Thymus (tissue), 11 donors: ENCODE data around the gene TRIM14. TPM values are rescaled to one million over a fixed set of nuclear protein-coding genes. Genes with fewer than 3 reads are reported as not detected.
A peak's percentile ranks its signal among the peaks of the same experiment; 100 is the strongest.

Source experiments
- DNase-seq, 9 donors: peaks; one replicate each; pipeline ENCODE4 v3.0.0-alpha.2; 2013; ENCODE audit warnings: low spot score in 9 of 9, low read depth in 6 of 9, missing footprints in 1 of 9
- H3K27ac ChIP-seq, 2 donors: one replicate each; pipeline ENCODE4 v1.5.1; 2013; ENCODE audit warnings: control low read depth in 1 of 2, low read depth in 1 of 2, low read length in 1 of 2, mild to moderate bottlenecking in 1 of 2, moderate library complexity in 1 of 2
- H3K27me3 ChIP-seq, 2 donors: one replicate each; pipeline ENCODE4 v1.5.1; 2013; ENCODE audit warnings: low read length in 1 of 2; ENCODE audit not compliant: control insufficient read depth in 2 of 2, insufficient read depth in 1 of 2
- H3K36me3 ChIP-seq, 2 donors: one replicate each; pipeline ENCODE4 v1.5.1; 2013; ENCODE audit warnings: low read length in 1 of 2, mild to moderate bottlenecking in 1 of 2, moderate library complexity in 1 of 2; ENCODE audit not compliant: control insufficient read depth in 2 of 2, insufficient read depth in 2 of 2
- H3K4me1 ChIP-seq, 2 donors: one replicate each; pipeline ENCODE4 v1.5.1; 2013; ENCODE audit warnings: low read length in 2 of 2; ENCODE audit not compliant: control insufficient read depth in 2 of 2, insufficient read depth in 2 of 2
- H3K4me3 ChIP-seq, 2 donors: one replicate each; pipeline ENCODE4 v1.5.1; 2013; ENCODE audit warnings: low read length in 2 of 2, control low read depth in 1 of 2, mild to moderate bottlenecking in 1 of 2
- H3K9me3 ChIP-seq, 2 donors: one replicate each; pipeline ENCODE4 v1.5.1; 2013; ENCODE audit warnings: low read length in 1 of 2, mild to moderate bottlenecking in 1 of 2; ENCODE audit not compliant: control insufficient read depth in 2 of 2, insufficient read depth in 1 of 2
- WGBS: extraction: QIAGEN DNeasy Blood & Tissue Kit; methylation state at CpG from one replicate; pipeline ENCODE4 v1.1.7; 2013; 5-methylcytosine and 5-hydroxymethylcytosine counted together
- polyA plus RNA-seq: library from polyadenylated mRNA; stranded (reverse); fragments of 200-250 nt; gene quantifications from one replicate; pipeline ENCODE4 v1.2.3, GENCODE V29; 2013
- total RNA-seq: library from RNA; stranded (reverse); fragments of 120-200 nt; gene quantifications from one replicate; pipeline ENCODE4 v1.2.4, GENCODE V29; 2013
- donor health status: healthy.

The TRIM14 gene
- total and polyA plus RNA-seq, 2 donors, result 12.7 to 16.4 TPM

GRCh38 chr9:98045234-98046179 lies 73.5 kb downstream of the TRIM14 start:
- Histone ChIP-seq H3K27ac (no peak overlapping the region), H3K27me3 (no peaks in the 10 kb centered on the region), H3K9me3 (no peaks in the 10 kb centered on the region), H3K4me1 (peaks cover 0 to 6% of the 10 kb centered on the region in 2 donors), H3K4me3 (peak overlapping the region in 1 of 2 donors; percentile 17), H3K36me3 (peaks cover 0 to 2% of the 10 kb centered on the region in 2 donors)
- DNase-seq, result peak in 6 of 9 donors; percentile 19 to 74 (median 42)
- 54% methylated on average over 6 of the region's 6 CpGs for WGBS

GRCh38 chr9:98043915-98044314 lies 75.1 kb downstream of the TRIM14 start:
- no peak overlapping the region for H3K27ac ChIP-seq
- DNase-seq, result no peak
- no peaks in the 10 kb centered on the region for H3K27me3 ChIP-seq
- WGBS, result 76% methylated on average over 5 of the region's 5 CpGs
- H3K4me1 ChIP-seq, result peaks cover 0 to 6% of the 10 kb centered on the region in 2 donors
- no peak overlapping the region for H3K4me3 ChIP-seq
- H3K9me3 ChIP-seq, result no peaks in the 10 kb centered on the region
- H3K36me3 ChIP-seq, result peaks cover 0 to 2% of the 10 kb centered on the region in 2 donors

- no peak overlapping the region for H3K4me3 ChIP-seq
- WGBS, result 96% methylated on average over 6 of the region's 6 CpGs
- DNase-seq, result no peak
- H3K27me3 ChIP-seq, result no peaks in the 10 kb centered on the region
- no peaks in the 10 kb centered on the region for H3K36me3 ChIP-seq
- H3K4me1 ChIP-seq, result no peaks in the 10 kb centered on the region
- H3K27ac ChIP-seq, result no peak overlapping the region
- no peaks in the 10 kb centered on the region for H3K9me3 ChIP-seq
These were observed 78.8 kb downstream of the TRIM14 start for GRCh38 chr9:98040212-98040611.

- 95% methylated on average over 10 of the region's 10 CpGs for WGBS
- no peak for DNase-seq
- Histone ChIP-seq H3K4me3 (no peak overlapping the region), H3K27me3 (no peaks in the 10 kb centered on the region), H3K4me1 (peaks cover 0 to under 1% of the 10 kb centered on the region in 2 donors), H3K27ac (no peak overlapping the region), H3K36me3 (no peaks in the 10 kb centered on the region), H3K9me3 (no peaks in the 10 kb centered on the region)
These were observed 79.4 kb downstream of the TRIM14 start for GRCh38 chr9:98039607-98040017.

GRCh38 chr9:98038958-98039357 lies 80.1 kb downstream of the TRIM14 start:
- Histone ChIP-seq H3K27ac (no peak overlapping the region), H3K36me3 (no peaks in the 10 kb centered on the region), H3K4me1 (peaks cover 0 to 4% of the 10 kb centered on the region in 2 donors), H3K27me3 (no peaks in the 10 kb centered on the region), H3K4me3 (no peak overlapping the region), H3K9me3 (no peaks in the 10 kb centered on the region)
- WGBS, result 92% methylated on average over 8 of the region's 8 CpGs
- DNase-seq, result no peak

- H3K27ac ChIP-seq, result peak overlapping the region in 1 of 2 donors; percentile 31
- DNase-seq, result no peak
- no peaks in the 10 kb centered on the region for H3K36me3 ChIP-seq
- H3K4me3 ChIP-seq, result no peak overlapping the region
- H3K4me1 ChIP-seq, result peaks cover 0 to 4% of the 10 kb centered on the region in 2 donors
- H3K9me3 ChIP-seq, result no peaks in the 10 kb centered on the region
- H3K27me3 ChIP-seq, result no peaks in the 10 kb centered on the region
These were observed 81.7 kb downstream of the TRIM14 start for GRCh38 chr9:98037357-98037756.

- no peaks in the 10 kb centered on the region for H3K36me3 ChIP-seq
- no peaks in the 10 kb centered on the region for H3K9me3 ChIP-seq
- H3K27ac ChIP-seq, result no peak overlapping the region
- H3K4me3 ChIP-seq, result no peak overlapping the region
- peak; percentile 67 to 97 (median 92) for DNase-seq
- WGBS, result 47% methylated on average over 20 of the region's 20 CpGs
- H3K4me1 ChIP-seq, result peaks cover 0 to 4% of the 10 kb centered on the region in 2 donors
- H3K27me3 ChIP-seq, result no peaks in the 10 kb centered on the region
These were observed 84.2 kb downstream of the TRIM14 start for GRCh38 chr9:98034593-98035546.

GRCh38 chr9:98031935-98032334 lies 87.1 kb downstream of the TRIM14 start:
- Histone ChIP-seq H3K27ac (no peak overlapping the region), H3K4me3 (no peak overlapping the region), H3K27me3 (no peaks in the 10 kb centered on the region), H3K36me3 (no peaks in the 10 kb centered on the region), H3K9me3 (no peaks in the 10 kb centered on the region), H3K4me1 (peaks cover 0 to 4% of the 10 kb centered on the region in 2 donors)
- 100% methylated on average over 1 of the region's 1 CpG for WGBS
- DNase-seq, result no peak

GRCh38 chr9:98031169-98031568 lies 87.9 kb downstream of the TRIM14 start:
- no peaks in the 10 kb centered on the region for H3K9me3 ChIP-seq
- H3K27ac ChIP-seq, result no peak overlapping the region
- no peak for DNase-seq
- no peak overlapping the region for H3K4me3 ChIP-seq
- H3K4me1 ChIP-seq, result peaks cover 0 to 4% of the 10 kb centered on the region in 2 donors
- H3K36me3 ChIP-seq, result peaks cover 3 to 5% of the 10 kb centered on the region in 2 donors
- H3K27me3 ChIP-seq, result no peaks in the 10 kb centered on the region
